Mesenteric fat pad (tissue), 1 donor: ENCODE measurements around the gene TRIM27. TPM values are rescaled to one million over a fixed set of nuclear protein-coding genes. Genes with fewer than 3 reads are reported as not detected.
A peak's percentile ranks its signal among the peaks of the same experiment; 100 is the strongest.
"Not testable (repeated sequence)": the region's sequence is repeated elsewhere in the genome, so short reads cannot be mapped to it uniquely, and the experiment has no call there.

Experiments
- DNase-seq: peaks from one replicate; pipeline ENCODE4 v3.0.0-alpha.2; 2020; ENCODE audit warnings: low spot score
- total RNA-seq: library from RNA; stranded (reverse); fragmentation: NEBNext Ultra II Directional; extraction: Animal tissue kit (Norgen Biotek cat#: 25700); gene quantifications from one replicate; pipeline ENCODE4 v1.2.1, GENCODE V29; 2021
- donor health status: DM: yes; HTN: yes; CAD: no.

TRIM27 gene
- total RNA-seq, 1 donor from 2014 or later = 39.6 TPM

DNA sequence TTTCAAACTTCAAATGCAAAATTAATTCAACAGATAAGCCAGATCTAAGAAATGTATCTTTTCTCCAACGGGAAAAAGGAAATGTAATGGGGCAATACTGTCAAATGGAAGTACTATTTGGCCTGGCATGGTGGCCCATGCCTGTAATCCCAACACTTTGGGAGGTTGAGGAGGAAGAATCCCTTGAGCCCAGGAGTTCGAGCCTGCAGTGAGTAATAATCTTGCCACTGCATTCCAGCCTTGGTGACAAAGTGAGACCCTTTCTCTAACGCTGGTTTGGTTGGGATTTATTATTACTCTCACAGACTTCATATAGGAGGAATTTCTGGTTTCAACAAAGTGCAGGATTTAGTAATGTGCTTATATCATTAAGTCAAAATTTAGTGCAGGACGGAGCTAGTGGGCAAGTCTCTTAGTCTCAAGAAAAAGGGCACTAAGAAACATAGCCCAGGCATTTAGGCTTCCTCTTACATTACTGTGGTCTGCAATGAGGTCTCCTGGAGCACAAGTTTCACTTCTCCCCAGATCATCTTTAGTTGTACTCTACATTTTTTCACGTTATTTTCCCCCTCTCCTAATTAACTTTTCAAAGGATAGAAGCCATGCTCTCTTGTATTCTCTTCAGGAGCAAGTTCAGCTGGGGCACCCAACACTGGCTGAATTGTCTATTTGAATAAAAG, 23.1 kb downstream of the TRIM27 start:
- DNase-seq = no peak

DNA sequence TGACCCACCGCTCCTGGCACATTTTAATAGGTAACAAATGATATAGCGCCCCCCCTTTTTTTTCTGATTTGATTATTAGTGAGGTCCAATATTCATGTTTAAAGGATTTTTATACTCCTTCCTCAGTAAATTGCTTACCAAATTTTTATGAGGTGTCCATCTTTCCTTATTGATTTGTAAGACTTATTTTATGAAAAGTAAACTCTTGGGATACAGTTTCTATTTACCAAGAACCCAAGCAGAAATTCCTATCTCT, 25.1 kb downstream of the TRIM27 start:
- no peak for DNase-seq

DNA sequence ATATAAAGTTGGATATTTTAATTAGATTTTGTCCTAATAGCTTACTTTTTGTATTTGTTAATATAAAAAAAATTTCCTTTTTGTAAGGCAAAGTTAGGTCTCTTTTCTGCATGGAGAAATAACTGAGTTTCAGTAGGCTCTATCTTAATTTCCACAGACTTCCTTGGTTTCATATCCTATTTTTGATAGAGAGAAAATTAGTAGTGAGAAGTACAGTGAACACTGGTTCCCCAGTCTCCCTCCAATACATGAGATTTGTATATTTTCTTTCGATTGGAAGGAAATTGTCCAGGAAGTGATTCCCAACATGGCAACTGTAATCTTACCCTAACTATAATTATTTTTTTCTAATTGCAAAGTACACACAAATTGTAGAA, 26.4 kb downstream of the TRIM27 start:
- no peak for DNase-seq

DNA sequence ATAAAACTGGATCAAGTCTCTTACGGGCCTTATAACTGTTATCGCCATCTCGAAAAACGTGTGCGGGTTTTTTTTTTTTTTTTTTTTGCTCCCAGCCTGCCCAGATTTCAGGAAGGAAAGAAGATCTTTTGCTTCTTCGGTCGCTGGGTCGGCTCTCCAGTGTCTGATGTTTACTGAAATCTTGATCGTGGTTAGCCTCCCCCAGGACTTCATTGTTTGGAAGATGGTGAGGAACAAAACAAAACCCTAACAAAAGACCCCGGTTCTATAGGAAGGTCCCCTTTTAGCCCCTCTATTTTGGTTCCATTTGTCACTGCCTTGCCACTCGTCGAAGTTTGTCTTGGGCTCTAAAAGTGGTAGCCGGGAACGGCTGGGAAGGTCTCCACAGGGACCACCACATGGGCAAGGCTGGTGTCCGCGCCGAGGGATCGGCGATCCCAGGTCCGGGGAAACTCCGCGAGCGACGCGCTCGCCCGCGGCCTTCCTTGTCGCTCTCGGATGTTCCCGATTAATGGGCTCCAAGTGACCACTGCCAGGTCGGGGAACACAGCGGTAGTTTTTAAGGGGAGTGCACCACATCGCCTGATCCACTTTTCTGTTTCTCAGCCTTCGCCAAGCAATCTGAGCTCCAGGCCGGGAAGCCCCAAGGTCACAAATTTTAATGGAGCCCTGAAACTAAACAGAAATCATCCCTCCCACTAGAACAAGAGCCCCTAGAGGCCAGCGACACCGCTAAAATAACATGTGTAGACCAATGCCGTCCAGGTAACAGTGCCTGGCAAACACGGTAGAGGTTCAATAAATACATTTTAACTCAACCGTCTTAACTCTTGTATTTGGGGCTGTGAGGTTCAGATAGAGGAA, 27.0 kb downstream of the TRIM27 start:
- DNase-seq = no peak

DNA sequence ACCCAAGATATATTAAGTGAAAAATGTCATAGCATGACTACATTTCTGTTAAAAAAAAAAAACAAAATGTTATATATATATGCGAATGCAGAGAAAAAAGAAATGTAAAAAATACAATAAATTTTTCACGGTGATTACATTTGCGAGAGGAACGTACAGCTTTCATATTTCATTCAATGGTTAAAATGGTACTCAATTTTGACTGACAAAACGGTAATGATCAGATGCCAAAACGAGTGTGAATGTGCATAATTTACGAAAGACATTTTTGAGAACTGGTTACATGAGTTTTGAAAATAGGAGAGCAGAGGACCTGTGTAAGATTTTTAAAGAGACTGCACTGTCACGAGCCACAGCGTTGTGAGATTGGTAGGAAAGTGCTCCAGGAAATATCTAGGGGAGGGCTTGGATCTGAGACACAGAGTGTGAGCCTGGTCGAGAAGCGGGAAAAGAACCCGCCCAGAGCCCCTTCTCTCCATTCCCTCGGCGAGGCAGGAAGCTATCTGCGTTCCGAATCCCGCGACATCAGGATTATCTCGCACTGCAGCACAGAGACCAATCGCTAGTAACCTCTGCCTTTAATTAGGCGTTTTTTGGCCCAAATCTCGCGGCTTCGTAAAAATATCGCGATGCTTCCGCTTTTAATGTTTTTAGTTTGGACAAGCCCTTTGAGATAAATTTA, 28.5 kb downstream of the TRIM27 start:
- peak; percentile 92 for DNase-seq

DNA sequence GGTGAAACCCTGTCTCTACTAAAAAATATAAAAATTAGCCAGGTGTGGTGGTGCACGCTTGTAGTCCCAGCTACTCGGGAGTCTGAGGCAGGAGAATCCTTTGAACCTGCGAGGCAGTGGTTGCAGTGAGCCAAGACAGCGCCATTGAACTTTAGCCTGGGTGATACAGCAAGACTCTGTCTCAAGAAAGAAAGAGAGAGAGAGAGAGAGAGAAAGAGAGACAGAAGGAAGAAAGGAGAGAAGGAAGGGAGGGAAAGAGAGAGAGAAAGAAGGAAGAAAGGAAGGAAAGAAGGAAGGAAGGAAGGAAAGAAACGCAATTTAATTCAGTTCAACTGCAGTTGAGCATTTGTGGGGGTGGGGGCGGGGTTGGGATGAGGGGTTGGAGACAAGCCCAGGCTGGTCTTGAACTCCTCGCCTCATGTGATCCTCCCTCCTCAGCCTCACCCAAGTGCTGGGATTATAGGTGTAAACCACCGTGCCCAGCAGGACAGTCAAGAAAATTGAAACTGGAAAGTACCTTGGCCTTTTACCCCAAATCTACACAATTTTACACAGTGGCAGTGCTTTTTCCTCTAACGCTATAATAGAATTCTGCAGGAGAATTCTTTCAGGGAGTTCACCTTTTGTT, 30.5 kb downstream of the TRIM27 start:
- DNase-seq = no peak

DNA sequence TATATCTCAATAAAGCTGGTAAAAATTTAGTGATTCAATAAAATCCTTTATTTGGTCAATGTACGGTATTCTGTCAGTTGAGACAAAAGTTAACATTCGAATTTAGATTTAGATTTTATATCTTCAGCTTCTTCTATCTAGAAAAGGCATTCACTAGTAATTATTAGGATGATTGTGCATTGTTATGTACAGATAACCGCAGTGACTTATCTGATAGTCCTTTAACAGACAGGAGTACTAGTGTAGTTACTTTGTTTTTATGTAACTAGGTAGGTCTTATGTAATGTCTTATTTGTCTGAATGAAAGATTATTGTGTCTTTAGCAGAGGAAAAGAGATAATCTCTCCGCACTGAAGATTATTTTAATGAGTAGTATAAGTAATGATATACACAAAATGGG, 31.3 kb downstream of the TRIM27 start:
- DNase-seq = no peak

DNA sequence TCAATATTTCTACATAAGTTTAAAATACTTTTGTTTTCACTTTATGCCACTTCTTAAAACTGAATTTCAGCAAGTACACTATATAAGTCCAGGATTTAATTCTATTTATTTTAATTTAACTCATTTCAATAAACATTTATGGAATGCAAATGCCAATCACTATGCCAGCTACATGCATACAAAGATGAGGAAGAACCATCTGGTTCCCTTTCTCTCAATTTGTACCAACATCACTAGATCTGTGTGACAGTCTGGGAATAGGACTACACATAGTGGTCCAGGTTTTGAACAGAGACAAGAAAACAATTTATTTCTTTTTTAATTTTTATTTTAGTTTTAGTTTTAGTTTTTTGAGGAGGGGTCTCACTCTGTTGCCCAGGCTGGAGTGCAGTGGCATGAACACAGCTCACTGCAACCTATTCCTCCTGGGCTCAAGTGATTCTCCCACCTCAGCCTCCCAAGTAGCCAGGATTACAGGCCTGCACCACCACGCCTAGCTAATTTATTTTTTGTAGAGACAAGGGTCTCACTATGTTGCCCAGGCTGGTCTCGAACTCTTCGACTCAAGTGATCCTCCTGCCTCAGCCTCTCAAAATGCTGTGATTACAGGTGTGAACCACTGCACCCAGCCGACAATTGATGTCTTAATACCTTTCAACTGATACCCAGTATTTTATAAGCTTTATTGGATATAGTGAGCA, 35.8 kb downstream of the TRIM27 start:
- no peak for DNase-seq

DNA sequence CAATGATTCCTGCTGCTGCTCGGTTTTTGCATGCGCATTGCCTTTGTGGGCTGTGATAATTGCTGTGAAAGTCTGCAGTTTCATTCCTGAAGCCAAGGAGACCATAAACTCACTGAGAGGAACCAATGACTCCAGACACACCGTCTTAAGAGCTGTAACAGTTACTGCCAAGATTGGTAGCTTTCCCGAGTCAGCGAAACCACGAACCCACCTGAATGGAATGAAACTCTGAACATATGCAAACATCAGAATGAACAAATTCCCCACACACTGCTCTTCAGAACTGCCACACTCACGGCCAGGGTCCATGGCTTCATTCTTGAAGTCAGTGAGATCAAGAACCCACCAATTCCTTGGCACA, 37.7 kb downstream of the TRIM27 start:
- no peak for DNase-seq

DNA sequence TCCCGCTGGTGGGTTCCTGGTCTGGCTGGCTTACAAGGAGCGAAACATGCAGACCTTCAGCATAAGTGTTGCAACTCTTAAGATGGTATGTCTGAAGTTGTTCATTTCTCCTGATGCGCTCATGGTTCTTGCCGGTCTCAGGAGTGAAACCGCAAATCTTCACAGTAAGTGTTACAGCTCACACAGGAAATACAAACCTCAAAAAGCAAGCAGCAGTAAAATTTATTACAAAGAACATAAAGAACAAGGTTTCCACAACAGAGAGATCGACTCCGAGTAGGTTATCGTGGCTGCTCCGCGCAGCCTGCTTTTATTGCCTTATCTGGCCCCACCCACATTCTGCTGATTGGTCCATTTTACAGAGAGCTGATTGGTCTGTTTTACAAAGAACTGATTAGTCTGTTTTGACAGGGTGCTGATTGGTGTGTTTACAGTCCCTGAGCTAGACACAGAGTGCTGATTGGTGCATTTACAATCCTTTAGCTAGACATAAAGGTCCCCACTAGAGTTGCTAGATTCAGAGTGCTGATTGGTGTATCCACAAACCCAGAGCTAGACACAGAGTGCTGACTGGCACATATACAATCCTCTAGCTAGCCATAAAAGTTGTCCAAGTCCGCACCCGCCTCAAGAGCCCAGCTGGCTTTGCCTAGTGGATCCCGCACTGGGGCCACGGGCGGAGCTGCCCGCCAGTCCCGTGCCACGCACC, 39.2 kb downstream of the TRIM27 start:
- DNase-seq = no peak

DNA sequence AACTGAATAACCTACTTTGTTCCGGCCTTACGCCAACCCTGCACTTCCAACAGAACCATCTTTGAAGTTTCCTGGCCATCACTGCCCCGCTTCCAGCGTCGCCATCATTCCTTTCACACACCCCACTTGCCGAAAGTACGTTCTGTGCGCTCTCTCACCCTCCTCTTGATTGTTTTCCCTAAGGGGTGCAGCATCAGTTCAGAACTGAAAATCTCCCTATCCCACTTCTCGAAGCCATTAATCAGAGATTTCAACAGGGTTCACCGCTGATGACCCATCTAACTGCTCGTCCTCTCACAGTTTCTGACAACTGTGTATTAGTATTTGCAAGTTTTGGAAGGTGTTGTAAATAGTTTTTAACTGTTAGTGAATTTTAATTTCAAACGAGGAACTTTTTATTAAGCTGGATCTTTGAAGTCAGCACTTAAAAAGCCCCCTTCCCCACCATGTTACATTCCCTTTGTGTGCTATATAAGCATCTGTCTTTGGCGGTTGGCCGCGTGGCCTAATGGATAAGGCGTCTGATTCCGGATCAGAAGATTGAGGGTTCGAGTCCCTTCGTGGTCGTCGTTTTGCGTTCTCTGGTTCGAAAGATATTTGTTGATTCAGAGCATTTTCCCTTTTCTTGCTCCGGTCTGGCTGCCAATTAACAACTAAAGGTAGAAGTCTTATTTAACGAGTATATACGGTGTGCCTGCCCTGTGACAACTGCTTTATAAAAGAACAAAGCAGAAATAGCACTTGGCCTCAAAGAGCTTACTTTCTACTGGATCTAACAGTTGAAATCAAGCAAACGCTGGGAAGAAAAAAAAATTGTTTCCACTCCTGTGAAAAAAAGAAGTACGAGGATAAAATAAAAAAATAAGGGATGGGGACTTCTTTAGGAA, 42.6 kb downstream of the TRIM27 start:
- no peak for DNase-seq

DNA sequence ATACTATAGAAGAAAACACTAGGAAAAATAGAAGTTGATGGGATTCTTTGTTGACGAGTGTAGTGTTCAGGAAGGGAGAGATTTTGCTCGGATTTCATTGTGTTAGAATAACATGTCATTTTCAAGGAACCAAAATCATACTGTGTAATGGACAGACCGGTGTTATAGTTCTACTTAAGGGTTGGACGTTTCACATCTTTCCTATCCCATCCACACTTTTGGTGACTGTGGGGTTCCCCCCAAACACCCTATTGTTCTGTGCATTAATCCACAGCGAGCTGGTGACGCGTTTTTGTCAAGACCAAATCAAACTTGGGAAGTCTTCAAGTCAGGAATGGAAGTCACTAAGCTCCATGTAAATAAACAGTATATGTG, 43.3 kb downstream of the TRIM27 start:
- DNase-seq = no peak

DNA sequence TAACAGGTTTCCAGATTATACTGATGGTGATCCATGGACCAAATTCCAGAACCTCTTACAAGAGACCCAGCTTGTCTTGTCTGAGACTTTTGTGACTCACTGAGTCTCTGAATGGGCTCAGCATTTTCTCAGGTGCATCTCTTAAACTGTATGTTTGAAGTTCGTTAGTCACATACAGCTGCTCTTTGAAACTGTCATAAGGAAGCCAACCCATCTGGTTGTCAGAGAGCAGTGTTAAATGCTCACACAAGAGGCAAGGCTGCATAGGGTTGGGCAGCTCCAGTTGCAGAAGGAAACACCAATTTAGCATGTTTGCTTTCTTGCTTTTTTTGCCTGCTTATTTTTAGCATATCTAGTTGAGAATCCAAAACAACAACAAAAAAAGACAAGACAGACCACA, 47.1 kb downstream of the TRIM27 start:
- DNase-seq = no peak

DNA sequence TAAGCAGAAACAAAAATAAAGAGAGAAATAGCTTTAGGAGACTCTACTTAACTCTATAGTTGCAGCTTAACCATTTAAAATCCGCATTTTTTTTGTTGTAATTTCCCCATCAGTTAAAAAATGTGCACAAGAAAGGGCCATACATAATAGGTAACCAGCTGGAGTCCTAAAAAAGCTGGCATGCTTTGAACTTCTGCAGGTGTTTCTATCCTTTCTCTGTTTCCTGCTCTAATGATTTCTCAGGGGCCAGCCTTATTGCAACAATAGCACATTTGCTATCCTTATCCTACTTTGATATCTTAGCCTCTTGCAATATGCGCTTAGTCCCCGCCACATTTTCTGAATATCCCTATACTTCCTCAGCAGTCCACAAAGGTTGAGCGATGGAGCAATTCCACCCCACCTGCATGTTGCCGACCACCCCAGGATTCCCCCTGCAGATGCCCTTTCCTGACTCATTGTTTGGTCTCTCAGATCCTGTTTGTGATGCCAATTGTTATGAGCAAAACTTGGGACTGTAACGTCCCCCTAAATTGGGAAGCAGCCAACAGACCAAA, 48.5 kb downstream of the TRIM27 start:
- DNase-seq = no peak

DNA sequence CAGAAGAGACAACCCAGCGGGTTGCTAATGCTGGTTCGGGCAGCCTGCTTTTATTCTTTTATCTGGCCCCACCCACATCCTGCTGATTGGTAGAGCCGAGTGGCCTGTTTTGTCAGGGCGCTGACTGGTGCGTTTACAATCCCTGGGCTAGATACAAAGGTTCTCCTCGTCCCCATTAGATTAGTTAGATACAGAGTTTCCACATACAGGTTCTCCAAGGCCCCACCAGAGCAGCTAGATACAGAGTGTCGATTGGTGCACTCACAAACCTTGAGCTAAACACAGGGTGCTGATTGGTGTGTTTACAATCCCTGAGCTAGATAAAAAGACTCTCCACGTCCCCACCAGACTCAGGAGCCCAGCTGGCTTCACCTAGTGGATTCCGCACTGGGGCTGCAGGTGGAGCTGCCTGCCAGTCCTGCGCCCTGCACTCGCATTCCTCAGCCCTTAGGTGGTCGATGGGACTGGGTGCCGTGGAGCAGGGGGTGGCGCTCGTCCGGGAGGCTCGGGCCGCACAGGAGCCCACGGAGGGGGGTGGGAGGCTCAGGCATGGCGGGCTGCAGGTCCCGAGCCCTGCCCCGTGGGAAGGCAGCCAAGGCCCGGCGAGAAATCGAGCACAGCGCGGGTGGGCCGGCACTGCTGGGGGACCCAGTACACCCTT, 51.5 kb downstream of the TRIM27 start:
- DNase-seq = not testable (repeated sequence)

DNA sequence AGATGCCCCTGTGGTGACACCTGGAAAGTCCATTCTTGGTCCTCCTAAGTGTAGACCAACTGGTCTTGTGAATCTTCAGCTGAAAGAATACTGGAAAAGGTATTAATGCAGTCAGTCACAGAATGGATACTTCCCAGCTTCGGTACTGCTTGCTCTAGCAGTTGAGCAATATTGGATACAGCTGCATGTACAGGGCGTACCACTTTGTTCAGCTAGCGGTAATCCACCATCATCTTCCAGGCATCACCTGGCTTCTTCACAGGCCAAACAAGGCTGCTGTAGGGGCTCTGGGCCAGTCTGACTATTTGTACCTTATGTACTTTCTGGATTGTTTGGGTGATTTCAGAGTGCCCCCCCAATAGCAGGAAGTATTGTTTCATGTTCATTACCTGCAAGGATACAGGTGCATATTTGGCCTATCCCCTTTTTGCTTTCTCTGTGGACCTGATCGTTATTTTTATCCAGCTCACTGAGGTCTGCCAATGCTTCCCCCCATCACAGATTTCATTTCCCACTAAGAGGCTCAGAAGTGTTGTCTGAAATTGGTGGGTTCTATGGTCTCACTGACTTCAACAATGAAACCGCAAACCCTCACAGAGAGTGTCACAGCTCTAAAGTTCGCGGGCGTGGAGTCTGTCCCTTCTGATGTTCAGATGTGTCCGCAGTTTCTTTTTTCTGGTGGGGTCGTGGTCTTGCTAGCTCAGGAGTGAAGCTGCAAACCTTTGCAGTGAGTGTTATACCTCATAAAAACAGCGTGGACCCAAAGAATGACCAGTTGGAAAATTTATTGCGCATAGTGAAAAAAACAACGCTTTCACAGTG, 52.2 kb downstream of the TRIM27 start:
- DNase-seq = no peak

DNA sequence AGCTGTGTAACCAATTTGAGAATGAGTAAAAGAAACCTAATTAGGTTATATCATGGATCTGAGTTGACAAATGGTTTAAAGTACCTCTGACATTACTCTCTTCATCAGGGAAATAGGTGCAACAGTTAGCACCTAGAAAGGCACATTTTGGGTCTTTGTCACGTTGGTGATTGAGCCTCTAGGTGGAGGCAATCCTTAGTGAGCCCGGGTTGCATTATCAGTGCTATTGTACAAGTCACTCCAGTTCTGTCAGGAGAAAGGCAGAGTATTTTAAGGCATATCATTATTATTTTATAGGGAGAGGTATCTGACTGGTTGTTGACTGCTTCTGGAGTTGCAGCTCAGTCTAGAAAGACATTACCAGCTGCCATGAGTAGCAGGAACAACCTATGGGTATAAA, 54.9 kb downstream of the TRIM27 start:
- no peak for DNase-seq

DNA sequence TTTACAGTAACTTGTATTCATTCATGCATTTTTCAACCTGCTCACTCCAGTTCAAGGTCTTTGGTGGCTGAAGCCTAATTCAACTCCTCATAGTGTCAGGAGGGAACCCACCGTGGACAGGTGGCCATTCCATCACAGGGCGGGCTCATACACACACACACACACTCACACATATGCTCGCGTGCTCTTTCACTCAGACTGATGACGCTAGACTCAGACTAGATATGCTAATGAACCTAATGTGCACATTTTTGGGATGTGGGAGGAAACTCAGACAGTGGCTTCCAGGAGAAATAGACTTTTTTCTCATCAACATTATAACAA, 56.7 kb downstream of the TRIM27 start:
- no peak for DNase-seq
